Measurements from ENCODE around the gene CAMLG.

Gene CAMLG

GRCh38 chr5:134792286-134792685 lies 53.9 kb downstream of the CAMLG start:
- no peak overlapping the region for H3K4me2 ChIP-seq (ENCODE audit: low read depth, low read length, poor library complexity, severe bottlenecking)
- no peak overlapping the region for H2AFZ ChIP-seq (ENCODE audit: low read depth, low read length, severe bottlenecking)
- H3K27me3 ChIP-seq (ENCODE audit: low read length): no peaks in the 10 kb centered on the region
- no peaks in the 10 kb centered on the region for H3K79me2 ChIP-seq (ENCODE audit: insufficient read depth, low read length)
- H4K20me1 ChIP-seq (ENCODE audit: low read depth, low read length): no peaks in the 10 kb centered on the region
- peaks cover 37% of the 10 kb centered on the region for H3K36me3 ChIP-seq (ENCODE audit: low read length)
- H3K9me2 ChIP-seq (replicated peaks; ENCODE audit: insufficient read depth, low read length): no peaks in the 10 kb centered on the region
- no peaks in the 10 kb centered on the region for H3F3A ChIP-seq (ENCODE audit: insufficient read depth)
- TF ChIP-seq EZH2phosphoT487 (conservative IDR thresholded peaks at IDR 0.05; ENCODE audit: low read length): no peak
- no peak for TF ChIP-seq CTCF (IDR thresholded peaks at IDR 0.05; ENCODE audit: insufficient read depth, low read length, poor library complexity, severe bottlenecking)
- H3K27ac ChIP-seq (ENCODE audit: low read depth, low read length): no peak overlapping the region
- H3K4me3 ChIP-seq (ENCODE audit: insufficient read depth, low read length, poor library complexity, severe bottlenecking): no peak overlapping the region
- no peaks in the 10 kb centered on the region for H3K9me3 ChIP-seq (ENCODE audit: insufficient read depth, low read length)
- H3K9ac ChIP-seq (ENCODE audit: low read length): no peak overlapping the region

GRCh38 chr5:134793111-134793510 lies 54.8 kb downstream of the CAMLG start:
- Histone ChIP-seq H3K36me3 (ENCODE audit: low read length) (peaks cover 37% of the 10 kb centered on the region), H3K9me3 (ENCODE audit: insufficient read depth, low read length) (no peaks in the 10 kb centered on the region), H4K20me1 (ENCODE audit: low read depth, low read length) (no peaks in the 10 kb centered on the region), H3K27me3 (ENCODE audit: low read length) (no peaks in the 10 kb centered on the region), H3K4me2 (ENCODE audit: low read depth, low read length, poor library complexity, severe bottlenecking) (no peak overlapping the region), H3K79me2 (ENCODE audit: insufficient read depth, low read length) (no peaks in the 10 kb centered on the region), H3K4me3 (ENCODE audit: insufficient read depth, low read length, poor library complexity, severe bottlenecking) (no peak overlapping the region), H3K9me2 (replicated peaks; ENCODE audit: insufficient read depth, low read length) (no peaks in the 10 kb centered on the region), H3K9ac (ENCODE audit: low read length) (no peak overlapping the region), H3F3A (ENCODE audit: insufficient read depth) (no peaks in the 10 kb centered on the region), H2AFZ (ENCODE audit: low read depth, low read length, severe bottlenecking) (no peak overlapping the region), H3K27ac (ENCODE audit: low read depth, low read length) (no peak overlapping the region)
- TF ChIP-seq CTCF (IDR thresholded peaks at IDR 0.05; ENCODE audit: insufficient read depth, low read length, poor library complexity, severe bottlenecking) (no peak), EZH2phosphoT487 (conservative IDR thresholded peaks at IDR 0.05; ENCODE audit: low read length) (no peak)

GRCh38 chr5:134794082-134794481 lies 55.7 kb downstream of the CAMLG start:
- Histone ChIP-seq H3K9me2 (replicated peaks; ENCODE audit: insufficient read depth, low read length) (no peaks in the 10 kb centered on the region), H3F3A (ENCODE audit: insufficient read depth) (no peaks in the 10 kb centered on the region), H3K27ac (ENCODE audit: low read depth, low read length) (no peak overlapping the region), H4K20me1 (ENCODE audit: low read depth, low read length) (no peaks in the 10 kb centered on the region), H3K79me2 (ENCODE audit: insufficient read depth, low read length) (no peaks in the 10 kb centered on the region), H2AFZ (ENCODE audit: low read depth, low read length, severe bottlenecking) (no peak overlapping the region), H3K9me3 (ENCODE audit: insufficient read depth, low read length) (no peaks in the 10 kb centered on the region), H3K9ac (ENCODE audit: low read length) (no peak overlapping the region), H3K4me3 (ENCODE audit: insufficient read depth, low read length, poor library complexity, severe bottlenecking) (no peak overlapping the region), H3K27me3 (ENCODE audit: low read length) (no peaks in the 10 kb centered on the region), H3K4me2 (ENCODE audit: low read depth, low read length, poor library complexity, severe bottlenecking) (no peak overlapping the region), H3K36me3 (ENCODE audit: low read length) (peaks cover 42% of the 10 kb centered on the region)
- TF ChIP-seq CTCF (IDR thresholded peaks at IDR 0.05; ENCODE audit: insufficient read depth, low read length, poor library complexity, severe bottlenecking): no peak
- no peak for TF ChIP-seq EZH2phosphoT487 (conservative IDR thresholded peaks at IDR 0.05; ENCODE audit: low read length)

Data from SU-DHL-6 (cell line).